SK-N-SH (cell line): ENCODE measurements around the gene SREK1IP1. TPM values are rescaled to one million over a fixed set of nuclear protein-coding genes. Genes with fewer than 3 reads are reported as not detected.

ENCODE experiments used
- CTCF ChIA-PET: fragments of 300-600, 350-600 bp; formaldehyde crosslinking; extraction: SDS; loops from one replicate; lab custom pipeline; 2021; lab: Yijun Ruan, JAX
- POLR2A ChIA-PET: fragments of 350-600 bp; sonication (Branson Sonifier 250); formaldehyde crosslinking; extraction: SDS; loops from one replicate; lab custom pipeline; 2020; ENCODE audit warnings: antibody characterized with exemption, inconsistent platforms; lab: Yijun Ruan, JAX
- DNase-seq: peaks from one replicate; pipeline ENCODE4 v3.0.0; 2012
- H2AFZ ChIP-seq: fragments of 200-600 bp; sonication (generic); 2 replicates; pipeline ENCODE4 v1.8.1; 2016; ENCODE audit warnings: antibody characterized with exemption, mild to moderate bottlenecking, low read depth
- H3F3A ChIP-seq: fragments of 200-600 bp; sonication (generic); replicated peaks from 2 replicates; pipeline ENCODE3; 2016; ENCODE audit warnings: antibody characterized with exemption, mild to moderate bottlenecking; ENCODE audit not compliant: insufficient read depth
- H3K27ac ChIP-seq, 2 experiments: fragments of 200-500 bp in 1 of 2; fragments of 200-600 bp in 1 of 2; sonication (Bioruptor generic) in 1 of 2; sonication (generic), shearing (Covaris generic) in 1 of 2; 2 replicates each; pipeline versions ENCODE4 v1.5.1 to v1.6.1; 2014 to 2016; ENCODE audit warnings: low read depth in 2 of 2, inconsistent platforms in 1 of 2, low read length in 1 of 2, mild to moderate bottlenecking in 1 of 2, mixed read lengths in 1 of 2
- H3K27me3 ChIP-seq: fragments of 200-600 bp; sonication (generic), shearing (Covaris generic); 2 replicates; pipeline ENCODE4 v1.6.1; 2016; ENCODE audit warnings: mixed run types; ENCODE audit not compliant: insufficient read depth
- H3K36me3 ChIP-seq, 2 experiments: fragments of 200-500 bp in 1 of 2; fragments of 200-600 bp in 1 of 2; sonication (Bioruptor generic) in 1 of 2; sonication (generic) in 1 of 2; replicated peaks in 1 of 2; 2 replicates each; pipeline versions ENCODE3 to v1.5.1; 2014 to 2016; ENCODE audit warnings: low read length in 1 of 2, mild to moderate bottlenecking in 1 of 2; ENCODE audit not compliant: insufficient read depth in 2 of 2, control insufficient read depth in 1 of 2
- H3K4me1 ChIP-seq, 2 experiments: fragments of 200-500 bp in 1 of 2; fragments of 200-600 bp in 1 of 2; sonication (Bioruptor generic) in 1 of 2; sonication (generic), shearing (Covaris generic) in 1 of 2; 2 replicates each; pipeline versions ENCODE4 v1.5.1 to v1.6.1; 2014 to 2016; ENCODE audit warnings: low read depth in 1 of 2, low read length in 1 of 2, mixed run types in 1 of 2; ENCODE audit not compliant: insufficient read depth in 2 of 2, control insufficient read depth in 1 of 2
- H3K4me2 ChIP-seq: fragments of 200-600 bp; sonication (generic), shearing (Covaris generic); 2 replicates; pipeline ENCODE4 v1.6.1; 2017; ENCODE audit warnings: mixed run types
- H3K4me3 ChIP-seq, 2 experiments: fragments of 200-500 bp in 1 of 2; fragments of 200-600 bp in 1 of 2; sonication (Bioruptor generic) in 1 of 2; sonication (generic), shearing (Covaris generic) in 1 of 2; 2 replicates each; pipeline versions ENCODE4 v1.5.1 to v1.8.1; 2014 to 2016; ENCODE audit warnings: low read depth in 2 of 2, inconsistent platforms in 1 of 2, low read length in 1 of 2, mild to moderate bottlenecking in 1 of 2, mixed read lengths in 1 of 2, moderate library complexity in 1 of 2
- H3K79me2 ChIP-seq: fragments of 200-600 bp; sonication (generic); 2 replicates; pipeline ENCODE4 v1.8.1; 2017; ENCODE audit warnings: mild to moderate bottlenecking; ENCODE audit not compliant: insufficient read depth
- H3K9ac ChIP-seq: fragments of 200-600 bp; sonication (generic); 2 replicates; pipeline ENCODE4 v1.6.1; 2017; ENCODE audit warnings: mixed run types
- H3K9me2 ChIP-seq: fragments of 200-600 bp; sonication (generic); 2 replicates; pipeline ENCODE4 v1.6.1; 2017; ENCODE audit warnings: mixed run types
- H3K9me3 ChIP-seq: fragments of 200-600 bp; sonication (generic); 2 replicates; pipeline ENCODE4 v1.6.1; 2017; ENCODE audit warnings: mixed run types, mild to moderate bottlenecking, moderate library complexity
- H4K20me1 ChIP-seq: fragments of 200-600 bp; sonication (generic); 2 replicates; pipeline ENCODE4 v1.6.1; 2017; ENCODE audit warnings: mild to moderate bottlenecking, mixed run types; ENCODE audit not compliant: insufficient read depth
- ELF1 ChIP-seq: IDR thresholded peaks from 2 replicates; pipeline ENCODE4 v1.4.0; 2012
- EP300 ChIP-seq, 2 experiments: IDR thresholded peaks; 2 replicates each; pipeline versions ENCODE4 v1.4.0 to v1.6.1; 2012; ENCODE audit warnings: borderline replicate concordance in 1 of 2, low read depth in 1 of 2, low read length in 1 of 2
- EZH2phosphoT487 ChIP-seq: fragments of 200-600 bp; sonication (generic); IDR thresholded peaks from 2 replicates; pipeline ENCODE4 v1.6.1; 2017; ENCODE audit warnings: low read depth, mixed run types, mild to moderate bottlenecking, antibody characterized with exemption, moderate library complexity, borderline replicate concordance
- FOSL2 ChIP-seq: IDR thresholded peaks from 2 replicates; pipeline ENCODE4 v1.4.0; 2012; ENCODE audit warnings: low read depth, mild to moderate bottlenecking, moderate library complexity, borderline replicate concordance
- FOXJ3 ChIP-seq: sonication (generic); formaldehyde crosslinking; IDR thresholded peaks from 2 replicates; pipeline ENCODE4 v1.5.1; 2020; ENCODE audit warnings: mild to moderate bottlenecking, missing genetic modification reagents
- FOXM1 ChIP-seq: IDR thresholded peaks from 2 replicates; pipeline ENCODE4 v1.4.0; 2012; ENCODE audit warnings: low read depth, mild to moderate bottlenecking
- GABPA ChIP-seq: IDR thresholded peaks from 2 replicates; pipeline ENCODE4 v1.4.0; 2012; ENCODE audit warnings: low read depth, mild to moderate bottlenecking
- JUND ChIP-seq: IDR thresholded peaks from 2 replicates; pipeline ENCODE4 v1.4.0; 2012
- MXI1 ChIP-seq: IDR thresholded peaks from 2 replicates; pipeline ENCODE4 v1.6.1; 2012; ENCODE audit warnings: mild to moderate bottlenecking, low read depth, low read length, improper control_type of control experiment
- NFIC ChIP-seq: IDR thresholded peaks from 2 replicates; pipeline ENCODE4 v1.4.0; 2012; ENCODE audit warnings: borderline replicate concordance
- POLR2AphosphoS5 ChIP-seq: IDR thresholded peaks from 2 replicates; pipeline ENCODE4 v1.6.1; 2012; ENCODE audit warnings: low read depth, low read length
- RCOR1 ChIP-seq: fragments of 150-350 bp; IDR thresholded peaks from 2 replicates; pipeline ENCODE4 v1.6.1; 2017; ENCODE audit warnings: antibody characterized with exemption, low read length
- RFX5 ChIP-seq: IDR thresholded peaks from 2 replicates; pipeline ENCODE4 v1.6.1; 2012; ENCODE audit warnings: mild to moderate bottlenecking, improper control_type of control experiment, low read length
- RXRA ChIP-seq: IDR thresholded peaks from 2 replicates; pipeline ENCODE4 v1.4.0; 2012; ENCODE audit warnings: low read depth, mild to moderate bottlenecking, borderline replicate concordance
- SIN3A ChIP-seq: IDR thresholded peaks from 2 replicates; pipeline ENCODE4 v1.6.1; 2012; ENCODE audit warnings: low read depth, mild to moderate bottlenecking, low read length, moderate library complexity, borderline replicate concordance
- SMC3 ChIP-seq: IDR thresholded peaks from 2 replicates; pipeline ENCODE4 v1.6.1; 2012; ENCODE audit warnings: low read depth, low read length, improper control_type of control experiment
- USF1 ChIP-seq: IDR thresholded peaks from 2 replicates; pipeline ENCODE4 v1.4.0; 2012; ENCODE audit warnings: low read depth, borderline replicate concordance
- YY1 ChIP-seq: IDR thresholded peaks from 2 replicates; pipeline ENCODE4 v1.4.0; 2012; ENCODE audit warnings: low read depth, mild to moderate bottlenecking
- WGBS: methylation state at CpG from one replicate; pipeline ENCODE4 v1.1.6; 2017; ENCODE audit warnings: low lambda C conversion rate; 5-methylcytosine and 5-hydroxymethylcytosine counted together
- polyA plus RNA-seq, 3 experiments: library from polyadenylated mRNA; depleted of rRNA; stranded (reverse); fragments of >200 nt; gene quantifications; 2 replicates each; pipeline ENCODE4 v1.2.3, GENCODE V29; 2012
- TF ChIP-seq, protein P1 (sequence below): fragments of 200-600 bp; sonication (generic); IDR thresholded peaks from 2 replicates; pipeline ENCODE4 v1.6.1; 2017; ENCODE audit warnings: antibody characterized with exemption, mild to moderate bottlenecking, moderate library complexity
- TF ChIP-seq, protein P2 (sequence below): IDR thresholded peaks from 2 replicates; pipeline ENCODE4; 2012
- TF ChIP-seq, protein P3 (sequence below): IDR thresholded peaks from 2 replicates; pipeline ENCODE4 v1.6.1; 2012; ENCODE audit warnings: mild to moderate bottlenecking, low read depth, low read length, moderate library complexity
- TF ChIP-seq, protein P4 (sequence below): IDR thresholded peaks from 2 replicates; pipeline ENCODE4 v1.4.0; 2012; ENCODE audit warnings: low read depth, borderline replicate concordance

Gene SREK1IP1
- 1.2 TPM in 2 replicates for polyA plus RNA-seq (2012; rRNA removed)
- 2.3 and 2.7 TPM in 2 replicates for polyA plus RNA-seq (2012; cell fraction: cytosol; rRNA removed)
- 1.4 TPM in 2 replicates for polyA plus RNA-seq (2012; cell fraction: nucleus; rRNA removed)

DNA sequence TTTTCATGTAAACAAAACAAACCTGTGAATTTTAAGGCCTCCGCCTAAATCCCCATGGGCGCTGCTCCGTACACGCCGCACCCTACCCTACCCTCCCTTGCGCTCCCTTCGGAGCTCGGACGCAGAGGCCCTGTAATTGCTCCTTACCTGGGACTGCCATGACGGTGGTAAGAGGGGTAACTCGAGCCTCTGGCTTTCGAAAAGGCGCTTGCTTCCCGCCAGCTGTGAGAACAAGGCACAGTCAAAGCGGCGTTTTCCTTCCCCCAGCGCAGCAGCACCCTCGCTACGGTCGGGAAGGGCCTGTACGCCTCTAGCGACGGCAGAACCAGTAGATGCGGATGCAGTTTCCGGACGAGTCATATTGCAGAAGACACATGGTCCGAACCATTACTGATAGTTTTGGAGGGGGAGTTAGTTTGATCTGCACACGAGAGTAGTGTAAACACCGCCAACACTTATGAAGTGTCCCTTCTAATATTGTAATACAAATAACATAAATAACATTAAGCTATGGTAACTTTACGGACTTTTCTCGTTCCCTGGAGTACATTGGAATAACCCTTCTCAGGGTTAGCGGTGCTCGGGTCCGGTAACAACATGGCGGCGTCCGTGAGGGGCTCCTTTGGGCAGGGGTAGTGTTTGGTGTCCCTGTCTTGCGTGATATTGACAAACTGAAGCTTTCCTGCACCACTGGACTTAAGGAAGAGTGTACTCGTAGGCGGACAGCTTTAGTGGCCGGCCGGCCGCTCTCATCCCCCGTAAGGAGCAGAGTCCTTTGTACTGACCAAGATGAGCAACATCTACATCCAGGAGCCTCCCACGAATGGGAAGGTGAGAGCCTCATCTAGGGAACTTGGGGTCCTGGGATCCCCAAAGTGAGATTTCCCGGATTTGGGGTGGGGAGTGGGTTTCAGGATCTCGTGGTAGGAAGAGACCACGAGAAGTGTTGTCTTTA, at the start of gene SREK1IP1, which contains the start of gene CWC27:
SREK1IP1 (minus strand) TSS at position 334 of the 955 bp plus-strand sequence; CDS start at position 160, 174 bp downstream.
CWC27 (plus strand) TSS at position 573 of the 955 bp plus-strand sequence; CDS start at position 790, 217 bp downstream.
- Histone ChIP-seq H3F3A (no peaks in the 10 kb centered on the region), H3K9me2 (no peaks in the 10 kb centered on the region), H3K79me2 (peaks cover 79% of the 10 kb centered on the region), H3K27me3 (no peaks in the 10 kb centered on the region), H3K4me3 (peak within 1 kb of the TSS; percentile 97 to 98), H3K36me3 (peaks cover 1 to 26% of the 10 kb centered on the region in 2 experiments), H4K20me1 (no peaks in the 10 kb centered on the region), H3K27ac (peak within 1 kb of the TSS; percentile 69 to 96), H3K9ac (peak within 1 kb of the TSS; percentile 84), H3K4me2 (peak within 1 kb of the TSS; percentile 87), H2AFZ (peak within 1 kb of the TSS; percentile 88), H3K4me1 (peaks cover 5 to 17% of the 10 kb centered on the region in 2 experiments; a peak in 3 of 4 replicates), H3K9me3 (no peaks in the 10 kb centered on the region)
- CTCF ChIA-PET: interaction anchor here (1.1 to 2.8 kb wide), 5 partner anchors 13 to 714 kb away, joined by 3 to 12 read pairs (median 3); no protein-coding TSS in a partner anchor
- peak; percentile 75 for DNase-seq
- POLR2A ChIA-PET: no interaction called here
- under 1% methylated on average over 44 of the region's 48 CpGs for WGBS
- TF ChIP-seq, protein P1, sequence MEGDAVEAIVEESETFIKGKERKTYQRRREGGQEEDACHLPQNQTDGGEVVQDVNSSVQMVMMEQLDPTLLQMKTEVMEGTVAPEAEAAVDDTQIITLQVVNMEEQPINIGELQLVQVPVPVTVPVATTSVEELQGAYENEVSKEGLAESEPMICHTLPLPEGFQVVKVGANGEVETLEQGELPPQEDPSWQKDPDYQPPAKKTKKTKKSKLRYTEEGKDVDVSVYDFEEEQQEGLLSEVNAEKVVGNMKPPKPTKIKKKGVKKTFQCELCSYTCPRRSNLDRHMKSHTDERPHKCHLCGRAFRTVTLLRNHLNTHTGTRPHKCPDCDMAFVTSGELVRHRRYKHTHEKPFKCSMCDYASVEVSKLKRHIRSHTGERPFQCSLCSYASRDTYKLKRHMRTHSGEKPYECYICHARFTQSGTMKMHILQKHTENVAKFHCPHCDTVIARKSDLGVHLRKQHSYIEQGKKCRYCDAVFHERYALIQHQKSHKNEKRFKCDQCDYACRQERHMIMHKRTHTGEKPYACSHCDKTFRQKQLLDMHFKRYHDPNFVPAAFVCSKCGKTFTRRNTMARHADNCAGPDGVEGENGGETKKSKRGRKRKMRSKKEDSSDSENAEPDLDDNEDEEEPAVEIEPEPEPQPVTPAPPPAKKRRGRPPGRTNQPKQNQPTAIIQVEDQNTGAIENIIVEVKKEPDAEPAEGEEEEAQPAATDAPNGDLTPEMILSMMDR: no peak
- TF ChIP-seq SMC3: no peak
- TF ChIP-seq RXRA: no peak
- TF ChIP-seq FOXM1: no peak
- TF ChIP-seq, protein P2, sequence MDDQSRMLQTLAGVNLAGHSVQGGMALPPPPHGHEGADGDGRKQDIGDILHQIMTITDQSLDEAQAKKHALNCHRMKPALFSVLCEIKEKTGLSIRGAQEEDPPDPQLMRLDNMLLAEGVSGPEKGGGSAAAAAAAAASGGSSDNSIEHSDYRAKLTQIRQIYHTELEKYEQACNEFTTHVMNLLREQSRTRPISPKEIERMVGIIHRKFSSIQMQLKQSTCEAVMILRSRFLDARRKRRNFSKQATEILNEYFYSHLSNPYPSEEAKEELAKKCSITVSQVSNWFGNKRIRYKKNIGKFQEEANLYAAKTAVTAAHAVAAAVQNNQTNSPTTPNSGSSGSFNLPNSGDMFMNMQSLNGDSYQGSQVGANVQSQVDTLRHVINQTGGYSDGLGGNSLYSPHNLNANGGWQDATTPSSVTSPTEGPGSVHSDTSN: 0 out of 2 replicates have a peak, but pooled peaks have one; percentile 52
- no peak for TF ChIP-seq EZH2phosphoT487
- TF ChIP-seq RCOR1: peak; percentile 61; the same call in 1 of the 2 replicates
- peak; percentile 47; the same call in 1 of the 2 replicates for TF ChIP-seq ELF1
- TF ChIP-seq, protein P3, sequence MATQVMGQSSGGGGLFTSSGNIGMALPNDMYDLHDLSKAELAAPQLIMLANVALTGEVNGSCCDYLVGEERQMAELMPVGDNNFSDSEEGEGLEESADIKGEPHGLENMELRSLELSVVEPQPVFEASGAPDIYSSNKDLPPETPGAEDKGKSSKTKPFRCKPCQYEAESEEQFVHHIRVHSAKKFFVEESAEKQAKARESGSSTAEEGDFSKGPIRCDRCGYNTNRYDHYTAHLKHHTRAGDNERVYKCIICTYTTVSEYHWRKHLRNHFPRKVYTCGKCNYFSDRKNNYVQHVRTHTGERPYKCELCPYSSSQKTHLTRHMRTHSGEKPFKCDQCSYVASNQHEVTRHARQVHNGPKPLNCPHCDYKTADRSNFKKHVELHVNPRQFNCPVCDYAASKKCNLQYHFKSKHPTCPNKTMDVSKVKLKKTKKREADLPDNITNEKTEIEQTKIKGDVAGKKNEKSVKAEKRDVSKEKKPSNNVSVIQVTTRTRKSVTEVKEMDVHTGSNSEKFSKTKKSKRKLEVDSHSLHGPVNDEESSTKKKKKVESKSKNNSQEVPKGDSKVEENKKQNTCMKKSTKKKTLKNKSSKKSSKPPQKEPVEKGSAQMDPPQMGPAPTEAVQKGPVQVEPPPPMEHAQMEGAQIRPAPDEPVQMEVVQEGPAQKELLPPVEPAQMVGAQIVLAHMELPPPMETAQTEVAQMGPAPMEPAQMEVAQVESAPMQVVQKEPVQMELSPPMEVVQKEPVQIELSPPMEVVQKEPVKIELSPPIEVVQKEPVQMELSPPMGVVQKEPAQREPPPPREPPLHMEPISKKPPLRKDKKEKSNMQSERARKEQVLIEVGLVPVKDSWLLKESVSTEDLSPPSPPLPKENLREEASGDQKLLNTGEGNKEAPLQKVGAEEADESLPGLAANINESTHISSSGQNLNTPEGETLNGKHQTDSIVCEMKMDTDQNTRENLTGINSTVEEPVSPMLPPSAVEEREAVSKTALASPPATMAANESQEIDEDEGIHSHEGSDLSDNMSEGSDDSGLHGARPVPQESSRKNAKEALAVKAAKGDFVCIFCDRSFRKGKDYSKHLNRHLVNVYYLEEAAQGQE: 0 out of 2 replicates have a peak, but pooled peaks have one; percentile 22
- TF ChIP-seq POLR2AphosphoS5: peak; percentile 71; the same call in 1 of the 2 replicates
- TF ChIP-seq YY1: peak; percentile 97
- peak; percentile 94 for TF ChIP-seq MXI1
- peak; percentile 5; the same call in 1 of the 2 replicates for TF ChIP-seq JUND
- TF ChIP-seq SIN3A: peak; percentile 88; the same call in 1 of the 2 replicates
- TF ChIP-seq NFIC: no peak
- peak; percentile 28; the same call in 1 of the 2 replicates for TF ChIP-seq FOXJ3 (CRISPR knock-in tag)
- peak; percentile 62 for TF ChIP-seq GABPA
- TF ChIP-seq, protein P4, sequence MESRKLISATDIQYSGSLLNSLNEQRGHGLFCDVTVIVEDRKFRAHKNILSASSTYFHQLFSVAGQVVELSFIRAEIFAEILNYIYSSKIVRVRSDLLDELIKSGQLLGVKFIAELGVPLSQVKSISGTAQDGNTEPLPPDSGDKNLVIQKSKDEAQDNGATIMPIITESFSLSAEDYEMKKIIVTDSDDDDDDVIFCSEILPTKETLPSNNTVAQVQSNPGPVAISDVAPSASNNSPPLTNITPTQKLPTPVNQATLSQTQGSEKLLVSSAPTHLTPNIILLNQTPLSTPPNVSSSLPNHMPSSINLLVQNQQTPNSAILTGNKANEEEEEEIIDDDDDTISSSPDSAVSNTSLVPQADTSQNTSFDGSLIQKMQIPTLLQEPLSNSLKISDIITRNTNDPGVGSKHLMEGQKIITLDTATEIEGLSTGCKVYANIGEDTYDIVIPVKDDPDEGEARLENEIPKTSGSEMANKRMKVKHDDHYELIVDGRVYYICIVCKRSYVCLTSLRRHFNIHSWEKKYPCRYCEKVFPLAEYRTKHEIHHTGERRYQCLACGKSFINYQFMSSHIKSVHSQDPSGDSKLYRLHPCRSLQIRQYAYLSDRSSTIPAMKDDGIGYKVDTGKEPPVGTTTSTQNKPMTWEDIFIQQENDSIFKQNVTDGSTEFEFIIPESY: no peak
- no peak for TF ChIP-seq RFX5
- 0 out of 4 replicates have a peak, but pooled peaks of 1 of the 2 experiments have one; percentile 63 for TF ChIP-seq EP300 (IDR thresholded peaks at IDR 0.05; ENCODE audit: borderline replicate concordance in 1 of 2, low read depth in 1 of 2, low read length in 1 of 2)
- TF ChIP-seq FOSL2: no peak
- peak; percentile 18; the same call in 1 of the 2 replicates for TF ChIP-seq USF1
